H9 (cell line): ENCODE data around the gene GRK4. TPM values are rescaled to one million over a fixed set of nuclear protein-coding genes. Genes with fewer than 3 reads are reported as not detected.

Experiments used
- DNase-seq: peaks from one replicate; pipeline ENCODE4 v3.0.0-alpha.2; 2017
- H2AFZ ChIP-seq: one replicate; pipeline ENCODE4 v1.6.1; 2013; ENCODE audit warnings: mild to moderate bottlenecking, low read length, control low read depth, moderate library complexity
- H2AK5ac ChIP-seq: 2 replicates; pipeline ENCODE4 v1.6.1; 2013; ENCODE audit warnings: low read length, control low read depth, mixed read lengths; ENCODE audit not compliant: insufficient read length
- H2BK120ac ChIP-seq: one replicate; pipeline ENCODE4 v1.6.1; 2013; ENCODE audit warnings: low read depth, mild to moderate bottlenecking, low read length, control low read depth, inconsistent platforms; ENCODE audit not compliant: poor library complexity, severe bottlenecking
- H2BK12ac ChIP-seq: 2 replicates; pipeline ENCODE4 v1.6.1; 2013; ENCODE audit warnings: low read length, control low read depth, mixed read lengths, low read depth; ENCODE audit not compliant: insufficient read length
- H2BK15ac ChIP-seq: 2 replicates; pipeline ENCODE4 v1.6.1; 2013; ENCODE audit warnings: low read depth, low read length, control low read depth
- H2BK20ac ChIP-seq: one replicate; pipeline ENCODE4 v1.6.1; 2013; ENCODE audit warnings: low read depth, mild to moderate bottlenecking, low read length, control low read depth, inconsistent platforms; ENCODE audit not compliant: poor library complexity, severe bottlenecking
- H2BK5ac ChIP-seq: 2 replicates; pipeline ENCODE4 v1.6.1; 2013; ENCODE audit warnings: low read length, control low read depth, mixed read lengths; ENCODE audit not compliant: insufficient read length
- H3K14ac ChIP-seq: 2 replicates; pipeline ENCODE4 v1.6.1; 2013; ENCODE audit warnings: low read length, control low read depth; ENCODE audit not compliant: insufficient read depth
- H3K18ac ChIP-seq: 2 replicates; pipeline ENCODE4 v1.6.1; 2013; ENCODE audit warnings: low read depth, mild to moderate bottlenecking, mixed read lengths, low read length, control low read depth; ENCODE audit not compliant: insufficient read length
- H3K23ac ChIP-seq: 2 replicates; pipeline ENCODE4 v1.6.1; 2013; ENCODE audit warnings: low read length, control low read depth, mixed read lengths, low read depth; ENCODE audit not compliant: insufficient read length
- H3K23me2 ChIP-seq: 2 replicates; pipeline ENCODE4 v1.6.1; 2013; ENCODE audit warnings: low read depth, mild to moderate bottlenecking, mixed read lengths, low read length, control low read depth; ENCODE audit not compliant: insufficient read length, poor library complexity, severe bottlenecking
- H3K27ac ChIP-seq: 2 replicates; pipeline ENCODE4 v1.5.1; 2013; ENCODE audit warnings: low read length, control low read depth, mixed read lengths, low read depth; ENCODE audit not compliant: insufficient read length
- H3K27me3 ChIP-seq: 2 replicates; pipeline ENCODE4 v1.6.1; 2013; ENCODE audit warnings: low read length, control low read depth, inconsistent platforms; ENCODE audit not compliant: insufficient read depth
- H3K4ac ChIP-seq: 2 replicates; pipeline ENCODE4 v1.6.1; 2013; ENCODE audit warnings: low read depth, mild to moderate bottlenecking, control low read depth, inconsistent platforms, low read length, moderate library complexity
- H3K4me1 ChIP-seq: 2 replicates; pipeline ENCODE4 v1.6.1; 2013; ENCODE audit warnings: low read length, control low read depth, inconsistent platforms; ENCODE audit not compliant: insufficient read depth
- H3K4me2 ChIP-seq: 2 replicates; pipeline ENCODE4 v1.6.1; 2013; ENCODE audit warnings: low read length, control low read depth, mixed read lengths; ENCODE audit not compliant: insufficient read length, insufficient read depth
- H3K56ac ChIP-seq: 2 replicates; pipeline ENCODE4 v1.6.1; 2013; ENCODE audit warnings: low read depth, mild to moderate bottlenecking, mixed read lengths, low read length, control low read depth; ENCODE audit not compliant: insufficient read length
- H3K79me1 ChIP-seq: 2 replicates; pipeline ENCODE4 v1.6.1; 2013; ENCODE audit warnings: low read depth, mild to moderate bottlenecking, moderate library complexity, low read length, control low read depth, inconsistent platforms; ENCODE audit not compliant: insufficient read depth, poor library complexity, severe bottlenecking
- H3K79me2 ChIP-seq: 2 replicates; pipeline ENCODE4 v1.6.1; 2013; ENCODE audit warnings: low read length, control low read depth, inconsistent platforms; ENCODE audit not compliant: insufficient read depth
- H3K9ac ChIP-seq: 2 replicates; pipeline ENCODE4 v1.6.1; 2013; ENCODE audit warnings: low read length, control low read depth, mixed read lengths; ENCODE audit not compliant: insufficient read length; ENCODE audit errors: extremely low read depth
- H3K9me3 ChIP-seq: one replicate; pipeline ENCODE4 v1.6.1; 2013; ENCODE audit warnings: low read depth, low read length, inconsistent platforms; ENCODE audit not compliant: control insufficient read depth
- H3T11ph ChIP-seq: one replicate; pipeline ENCODE4 v1.6.1; 2013; ENCODE audit warnings: mild to moderate bottlenecking, low read length, control low read depth, inconsistent platforms
- H4K20me1 ChIP-seq: one replicate; pipeline ENCODE4 v1.6.1; 2013; ENCODE audit not compliant: control insufficient read depth, insufficient read length, insufficient read depth
- H4K5ac ChIP-seq: 2 replicates; pipeline ENCODE4 v1.6.1; 2013; ENCODE audit warnings: low read depth, mild to moderate bottlenecking, mixed read lengths, low read length, control low read depth; ENCODE audit not compliant: insufficient read length
- H4K8ac ChIP-seq: replicated peaks from 2 replicates; pipeline ENCODE4 v1.6.1; 2013; ENCODE audit warnings: low read length, control low read depth, mixed read lengths, low read depth; ENCODE audit not compliant: insufficient read length
- H4K91ac ChIP-seq: 2 replicates; pipeline ENCODE4 v1.6.1; 2013; ENCODE audit warnings: low read depth, mild to moderate bottlenecking, moderate library complexity, mixed read lengths, low read length, control low read depth; ENCODE audit not compliant: insufficient read length
- H3K27ac Mint-ChIP-seq, 3 experiments: 2 replicates in 2 of 3; 3 replicates in 1 of 3; pipeline ENCODE4 v1.8.0; 2020 to 2021; ENCODE audit warnings: mixed read lengths in 3 of 3, mild to moderate bottlenecking in 1 of 3, moderate library complexity in 1 of 3
- H3K27me3 Mint-ChIP-seq: 2 replicates; pipeline ENCODE4 v1.8.0; 2021; ENCODE audit warnings: low read depth, mild to moderate bottlenecking, moderate library complexity, mixed read lengths
- H3K36me3 Mint-ChIP-seq, 3 experiments: 2 replicates in 2 of 3; 3 replicates in 1 of 3; pipeline ENCODE4 v1.8.0; 2020 to 2021; ENCODE audit warnings: low read depth in 3 of 3, mixed read lengths in 3 of 3; ENCODE audit not compliant: insufficient read depth in 1 of 3
- H3K4me1 Mint-ChIP-seq, 2 experiments: 2 replicates each; pipeline ENCODE4 v1.8.0; 2020; ENCODE audit warnings: mixed read lengths in 2 of 2
- H3K4me3 Mint-ChIP-seq, 2 experiments: 2 replicates in 1 of 2; 3 replicates in 1 of 2; pipeline ENCODE4 v1.8.0; 2020 to 2021; ENCODE audit warnings: mild to moderate bottlenecking in 2 of 2, mixed read lengths in 2 of 2, moderate library complexity in 1 of 2
- H3K9me3 Mint-ChIP-seq, 2 experiments: 2 replicates in 1 of 2; 3 replicates in 1 of 2; pipeline ENCODE4 v1.8.0; 2020; ENCODE audit warnings: mild to moderate bottlenecking in 2 of 2, mixed read lengths in 2 of 2, moderate library complexity in 1 of 2
- WGBS: extraction: QIAGEN DNeasy Blood & Tissue Kit; methylation state at CpG from one replicate; pipeline ENCODE4 v1.1.7; 2013; ENCODE audit warnings: missing lambda C conversion rate, low lambda C conversion rate, mixed read lengths; ENCODE audit not compliant: insufficient read length; ENCODE audit errors: extremely low coverage; 5-methylcytosine and 5-hydroxymethylcytosine counted together
- total RNA-seq: library from RNA; stranded (reverse); gene quantifications from 2 replicates; pipeline ENCODE4 v1.2.1, GENCODE V29; 2021
- TF ChIP-seq, protein P1 (sequence below): fragments of 200-600 bp; sonication (generic); conservative IDR thresholded peaks from 3 replicates; pipeline ENCODE4 v1.8.0; 2021; ENCODE audit warnings: antibody characterized with exemption, mild to moderate bottlenecking

GRK4 gene
- total RNA-seq, 1 experiment from 2014 or later, result 4.8 TPM

DNA sequence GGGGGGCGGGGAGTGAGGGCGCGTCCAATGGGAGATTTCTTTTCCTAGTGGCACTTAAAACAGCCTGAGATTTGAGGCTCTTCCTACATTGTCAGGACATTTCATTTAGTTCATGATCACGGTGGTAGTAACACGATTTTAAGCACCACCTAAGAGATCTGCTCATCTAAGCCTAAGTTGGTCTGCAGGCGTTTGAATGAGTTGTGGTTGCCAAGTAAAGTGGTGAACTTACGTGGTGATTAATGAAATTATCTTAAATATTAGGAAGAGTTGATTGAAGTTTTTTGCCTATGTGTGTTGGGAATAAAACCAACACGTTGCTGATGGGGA is 112.2 kb downstream of the GRK4 start:
- H4K8ac ChIP-seq, result no peak overlapping the region
- Mint-ChIP-seq H3K9me3 (no peaks in the 10 kb centered on the region), H3K27ac (peak overlapping the region; percentile 23 to 76 (median 57); a peak in 4 of 7 replicates), H3K27me3 (peaks cover 1% of the 10 kb centered on the region; the same call in 1 of the 2 replicates), H3K4me1 (peaks cover 11 to 14% of the 10 kb centered on the region in 2 experiments), H3K36me3 (no peaks in the 10 kb centered on the region; a peak in 3 of 7 replicates), H3K4me3 (peak overlapping the region; percentile 92 to 96)
- no peak overlapping the region for H4K5ac ChIP-seq
- H3K23ac ChIP-seq, result no peak overlapping the region
- no peak overlapping the region for H2AK5ac ChIP-seq
- H3K79me2 ChIP-seq, result peaks cover 25% of the 10 kb centered on the region; the same call in 1 of the 2 replicates
- H3K9ac ChIP-seq, result peak overlapping the region; percentile 73
- H3K4me2 ChIP-seq, result peak overlapping the region; percentile 97
- H3K27ac ChIP-seq, result no peak overlapping the region
- no peak overlapping the region for H2BK120ac ChIP-seq
- H3K4ac ChIP-seq, result no peak overlapping the region
- H3K18ac ChIP-seq, result no peak overlapping the region
- H4K91ac ChIP-seq, result no peak overlapping the region
- H3K56ac ChIP-seq, result no peak overlapping the region
- H3K4me1 ChIP-seq, result no peaks in the 10 kb centered on the region; the same call in 1 of the 2 replicates
- H2AFZ ChIP-seq, result no peak overlapping the region
- WGBS, result 100% methylated on average over 1 of the region's 8 CpGs
- TF ChIP-seq, protein P1, sequence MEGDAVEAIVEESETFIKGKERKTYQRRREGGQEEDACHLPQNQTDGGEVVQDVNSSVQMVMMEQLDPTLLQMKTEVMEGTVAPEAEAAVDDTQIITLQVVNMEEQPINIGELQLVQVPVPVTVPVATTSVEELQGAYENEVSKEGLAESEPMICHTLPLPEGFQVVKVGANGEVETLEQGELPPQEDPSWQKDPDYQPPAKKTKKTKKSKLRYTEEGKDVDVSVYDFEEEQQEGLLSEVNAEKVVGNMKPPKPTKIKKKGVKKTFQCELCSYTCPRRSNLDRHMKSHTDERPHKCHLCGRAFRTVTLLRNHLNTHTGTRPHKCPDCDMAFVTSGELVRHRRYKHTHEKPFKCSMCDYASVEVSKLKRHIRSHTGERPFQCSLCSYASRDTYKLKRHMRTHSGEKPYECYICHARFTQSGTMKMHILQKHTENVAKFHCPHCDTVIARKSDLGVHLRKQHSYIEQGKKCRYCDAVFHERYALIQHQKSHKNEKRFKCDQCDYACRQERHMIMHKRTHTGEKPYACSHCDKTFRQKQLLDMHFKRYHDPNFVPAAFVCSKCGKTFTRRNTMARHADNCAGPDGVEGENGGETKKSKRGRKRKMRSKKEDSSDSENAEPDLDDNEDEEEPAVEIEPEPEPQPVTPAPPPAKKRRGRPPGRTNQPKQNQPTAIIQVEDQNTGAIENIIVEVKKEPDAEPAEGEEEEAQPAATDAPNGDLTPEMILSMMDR, result no peak
- H3T11ph ChIP-seq, result no peak overlapping the region
- DNase-seq, result no peak
- H3K79me1 ChIP-seq, result peaks cover 12% of the 10 kb centered on the region
- H3K9me3 ChIP-seq, result no peaks in the 10 kb centered on the region
- H3K27me3 ChIP-seq, result no peaks in the 10 kb centered on the region
- no peak overlapping the region for H2BK12ac ChIP-seq
- no peak overlapping the region for H2BK20ac ChIP-seq
- H2BK5ac ChIP-seq, result no peak overlapping the region
- peaks cover 2% of the 10 kb centered on the region for H4K20me1 ChIP-seq
- H3K14ac ChIP-seq, result no peak overlapping the region
- no peak overlapping the region for H2BK15ac ChIP-seq
- H3K23me2 ChIP-seq, result peaks cover 8% of the 10 kb centered on the region
